H1 (cell line): ENCODE results near the gene PDIA2. TPM values are rescaled to one million over a fixed set of nuclear protein-coding genes. Genes with fewer than 3 reads are reported as not detected.

Experiments used
- CTCF ChIA-PET: fragments of 300-600 bp; sonication (Branson Sonifier 250); formaldehyde crosslinking; loops from one replicate; lab custom pipeline; 2021; ENCODE audit not compliant: partially characterized antibody; lab: Charles Lee
- POLR2A ChIA-PET: fragments of 300-600 bp; sonication (Branson Sonifier 250); formaldehyde crosslinking; loops from one replicate; lab custom pipeline; 2021; ENCODE audit warnings: inconsistent platforms; ENCODE audit not compliant: partially characterized antibody; lab: Charles Lee
- DNase-seq, 2 experiments: peaks; one replicate each; pipeline versions ENCODE4 v3.0.0 to v3.0.0-alpha.2; 2010 to 2022; ENCODE audit warnings: low spot score in 2 of 2, low read depth in 1 of 2, mixed read lengths in 1 of 2
- FAIRE-seq: peaks from 2 replicates; lab custom pipeline; 2011; peaks lifted over from hg19 to GRCh38; lab: Jason Lieb, UNC
- H2AFZ ChIP-seq: 2 replicates; pipeline ENCODE4 v1.8.1; 2012; ENCODE audit warnings: low read length, inconsistent platforms
- H2AK5ac ChIP-seq: 2 replicates; pipeline ENCODE4 v1.6.1; 2013; ENCODE audit warnings: low read depth, low read length
- H2BK120ac ChIP-seq: replicated peaks from 2 replicates; pipeline ENCODE3; 2013; ENCODE audit warnings: low read depth, low read length, inconsistent platforms
- H2BK12ac ChIP-seq: 2 replicates; pipeline ENCODE4 v1.6.1; 2013; ENCODE audit warnings: low read depth, low read length
- H2BK15ac ChIP-seq: 2 replicates; pipeline ENCODE4 v1.6.1; 2013; ENCODE audit warnings: low read length
- H2BK20ac ChIP-seq: 2 replicates; pipeline ENCODE4 v1.6.1; 2013; ENCODE audit warnings: low read length
- H2BK5ac ChIP-seq: 2 replicates; pipeline ENCODE4 v1.6.1; 2013; ENCODE audit warnings: low read depth, low read length
- H3K14ac ChIP-seq: 2 replicates; pipeline ENCODE4 v1.6.1; 2013; ENCODE audit warnings: inconsistent platforms; ENCODE audit not compliant: insufficient read length
- H3K18ac ChIP-seq: 2 replicates; pipeline ENCODE4 v1.6.1; 2013; ENCODE audit warnings: low read length; ENCODE audit errors: extremely low read depth
- H3K23ac ChIP-seq: 2 replicates; pipeline ENCODE4 v1.6.1; 2013; ENCODE audit warnings: inconsistent platforms; ENCODE audit not compliant: insufficient read length
- H3K23me2 ChIP-seq: 2 replicates; pipeline ENCODE4 v1.6.1; 2013; ENCODE audit warnings: low read depth, low read length
- H3K27ac ChIP-seq: 2 replicates; pipeline ENCODE4 v1.6.1; 2011; ENCODE audit warnings: low read depth, low read length, inconsistent platforms
- H3K27me3 ChIP-seq, 4 experiments: replicated peaks in 1 of 4; 1 replicate in 1 of 4; 2 replicates in 3 of 4; pipeline versions ENCODE4 v1.6.1 to v1.8.1; 2011 to 2013; ENCODE audit warnings: low read length in 3 of 4, mild to moderate bottlenecking in 3 of 4, inconsistent platforms in 2 of 4, mixed read lengths in 2 of 4, moderate library complexity in 1 of 4; ENCODE audit not compliant: control insufficient read depth in 3 of 4, insufficient read depth in 3 of 4; ENCODE audit errors: extremely low read depth in 1 of 4
- H3K36me3 ChIP-seq, 4 experiments: 2 replicates each; pipeline versions ENCODE4 v1.6.1 to v1.8.1; 2011 to 2013; ENCODE audit warnings: mild to moderate bottlenecking in 4 of 4, low read length in 3 of 4, moderate library complexity in 2 of 4, control low read depth in 1 of 4, inconsistent platforms in 1 of 4; ENCODE audit not compliant: insufficient read depth in 4 of 4, control insufficient read depth in 2 of 4
- H3K4ac ChIP-seq: replicated peaks from 2 replicates; pipeline ENCODE3; 2013; ENCODE audit warnings: low read length, low read depth, mixed read lengths, inconsistent platforms; ENCODE audit not compliant: insufficient read length
- H3K4me1 ChIP-seq, 4 experiments: replicated peaks in 1 of 4; 1 replicate in 1 of 4; 2 replicates in 3 of 4; pipeline versions ENCODE4 v1.6.1 to v1.8.1; 2011 to 2013; ENCODE audit warnings: low read length in 3 of 4, inconsistent platforms in 2 of 4, mixed read lengths in 1 of 4; ENCODE audit not compliant: insufficient read depth in 4 of 4, control insufficient read depth in 3 of 4
- H3K4me2 ChIP-seq, 2 experiments: 2 replicates each; pipeline versions ENCODE4 v1.6.1 to v1.8.1; 2011 to 2013; ENCODE audit warnings: low read depth in 2 of 2, low read length in 2 of 2, control low read depth in 1 of 2, inconsistent platforms in 1 of 2, mild to moderate bottlenecking in 1 of 2; ENCODE audit not compliant: insufficient read depth in 1 of 2
- H3K4me3 ChIP-seq, 4 experiments: fragments of 200-600, 300-600 bp in 1 of 4; sonication (generic), shearing (Covaris generic), sonication (Bioruptor Twin) in 1 of 4; 2 replicates each; pipeline versions ENCODE4 v1.5.1 to v1.8.1; 2011 to 2016; ENCODE audit warnings: low read length in 4 of 4, low read depth in 3 of 4, control low read depth in 2 of 4, inconsistent platforms in 2 of 4, mild to moderate bottlenecking in 2 of 4, mixed read lengths in 1 of 4, moderate library complexity in 1 of 4; ENCODE audit not compliant: insufficient read depth in 2 of 4; ENCODE audit errors: extremely low read depth in 1 of 4
- H3K56ac ChIP-seq: replicated peaks from 2 replicates; pipeline ENCODE3; 2013; ENCODE audit warnings: low read depth, mild to moderate bottlenecking, mixed read lengths, low read length, inconsistent platforms; ENCODE audit not compliant: insufficient read length
- H3K79me1 ChIP-seq: 2 replicates; pipeline ENCODE4 v1.6.1; 2013; ENCODE audit warnings: low read depth, low read length, control low read depth
- H3K79me2 ChIP-seq, 2 experiments: 2 replicates each; pipeline versions ENCODE4 v1.6.1 to v1.8.1; 2012 to 2013; ENCODE audit warnings: low read length in 2 of 2, mild to moderate bottlenecking in 2 of 2, inconsistent platforms in 1 of 2; ENCODE audit not compliant: insufficient read depth in 2 of 2, control insufficient read depth in 1 of 2
- H3K9ac ChIP-seq, 4 experiments: replicated peaks in 1 of 4; 1 replicate in 1 of 4; 2 replicates in 3 of 4; pipeline versions ENCODE4 v1.6.1 to v1.8.1; 2011 to 2013; ENCODE audit warnings: low read depth in 3 of 4, low read length in 3 of 4, control low read depth in 2 of 4, mild to moderate bottlenecking in 2 of 4, moderate library complexity in 2 of 4, inconsistent platforms in 1 of 4; ENCODE audit errors: extremely low read depth in 1 of 4
- H3K9me3 ChIP-seq, 2 experiments: 2 replicates each; pipeline versions ENCODE4 v1.6.1 to v1.8.1; 2012 to 2013; ENCODE audit warnings: mild to moderate bottlenecking in 2 of 2, moderate library complexity in 2 of 2, control low read depth in 1 of 2, inconsistent platforms in 1 of 2, low read depth in 1 of 2, low read length in 1 of 2, mixed read lengths in 1 of 2; ENCODE audit not compliant: insufficient read depth in 2 of 2
- H4K20me1 ChIP-seq, 2 experiments: replicated peaks in 1 of 2; 2 replicates each; pipeline versions ENCODE3 to v1.8.1; 2011 to 2013; ENCODE audit warnings: inconsistent platforms in 2 of 2, low read length in 2 of 2, mild to moderate bottlenecking in 1 of 2; ENCODE audit not compliant: insufficient read depth in 2 of 2, control insufficient read depth in 1 of 2
- H4K5ac ChIP-seq: 2 replicates; pipeline ENCODE4 v1.6.1; 2013; ENCODE audit warnings: low read length, low read depth, mixed read lengths, inconsistent platforms; ENCODE audit not compliant: insufficient read length
- H4K8ac ChIP-seq: 2 replicates; pipeline ENCODE4 v1.8.0; 2013; ENCODE audit warnings: mild to moderate bottlenecking, moderate library complexity, low read length, inconsistent platforms; ENCODE audit not compliant: insufficient read depth; ENCODE audit errors: extremely low read depth
- H4K91ac ChIP-seq: replicated peaks from 2 replicates; pipeline ENCODE3; 2013; ENCODE audit warnings: low read length, mixed read lengths, inconsistent platforms; ENCODE audit not compliant: insufficient read length
- ASH2L ChIP-seq: fragments of 200-600, 300-600 bp; sonication (generic); IDR thresholded peaks from one replicate; pipeline ENCODE4 v1.7.1; 2017; ENCODE audit warnings: low read length
- ATF3 ChIP-seq: IDR thresholded peaks from 2 replicates; pipeline ENCODE4 v1.6.1; 2011; ENCODE audit warnings: low read depth, mild to moderate bottlenecking, low read length; ENCODE audit not compliant: insufficient read depth
- EP300 ChIP-seq, 2 experiments: IDR thresholded peaks; 1 replicate in 1 of 2; 2 replicates in 1 of 2; pipeline ENCODE4 v1.6.1; 2011 to 2012; ENCODE audit warnings: low read depth in 2 of 2, low read length in 2 of 2, mild to moderate bottlenecking in 2 of 2, borderline replicate concordance in 1 of 2, inconsistent platforms in 1 of 2, moderate library complexity in 1 of 2
- HDAC6 ChIP-seq: IDR thresholded peaks from one replicate; pipeline ENCODE4 v1.7.1; 2012; ENCODE audit warnings: low read depth, mild to moderate bottlenecking, inconsistent platforms, low read length, moderate library complexity
- KDM1A ChIP-seq: fragments of 200-600, 300-600 bp; sonication (generic); IDR thresholded peaks from 2 replicates; pipeline ENCODE4 v1.7.1; 2016; ENCODE audit warnings: mild to moderate bottlenecking, low read length, borderline replicate concordance
- KDM5A ChIP-seq: fragments of 200-600 bp; IDR thresholded peaks from 2 replicates; pipeline ENCODE4 v1.7.1; 2012; ENCODE audit warnings: mild to moderate bottlenecking, low read length, inconsistent platforms, mixed read lengths
- MAX ChIP-seq: IDR thresholded peaks from 2 replicates; pipeline ENCODE4 v1.6.1; 2012; ENCODE audit warnings: inconsistent platforms
- NRF1 ChIP-seq: IDR thresholded peaks from 2 replicates; pipeline ENCODE4 v1.6.1; 2011; ENCODE audit warnings: mild to moderate bottlenecking, low read depth, low read length, improper control_type of control experiment
- RBBP5 ChIP-seq: IDR thresholded peaks from 2 replicates; pipeline ENCODE4 v1.7.1; 2012; ENCODE audit warnings: low read depth, mild to moderate bottlenecking, inconsistent platforms, low read length, moderate library complexity, borderline replicate concordance
- SIRT6 ChIP-seq: IDR thresholded peaks from one replicate; pipeline ENCODE4 v1.7.1; 2012; ENCODE audit warnings: low read length, inconsistent platforms
- SP4 ChIP-seq: IDR thresholded peaks from 2 replicates; pipeline ENCODE4 v1.6.1; 2012; ENCODE audit warnings: low read length, inconsistent platforms
- TCF12 ChIP-seq: IDR thresholded peaks from 2 replicates; pipeline ENCODE4 v1.6.1; 2011; ENCODE audit warnings: low read depth, mild to moderate bottlenecking, low read length
- WGBS, 2 experiments: shearing (Covaris generic) in 1 of 2; methylation state at CpG; one replicate each; pipeline versions ENCODE4 v1.1.6 to v1.1.7; 2013 to 2015; ENCODE audit warnings: low lambda C conversion rate in 2 of 2, mixed read lengths in 2 of 2, inconsistent platforms in 1 of 2, low coverage in 1 of 2, missing lambda C conversion rate in 1 of 2; ENCODE audit not compliant: insufficient replicate concordance in 2 of 2, insufficient coverage in 1 of 2, insufficient read length in 1 of 2; ENCODE audit errors: extremely low coverage in 1 of 2, missing lambda C conversion rate in 1 of 2; 5-methylcytosine and 5-hydroxymethylcytosine counted together
- polyA plus RNA-seq, 7 experiments: library from polyadenylated mRNA; depleted of rRNA in 3 of 7; stranded (reverse) in 5 of 7; unstranded in 2 of 7; fragments of >200 nt in 5 of 7; fragments of 200-250 nt in 2 of 7; gene quantifications; 1 replicate in 5 of 7; 2 replicates in 1 of 7; 4 replicates in 1 of 7; pipeline versions ENCODE4 v1.2.1 to v1.2.3, GENCODE V29; 2011 to 2013; ENCODE audit warnings: missing spikeins in 2 of 7, mixed read lengths in 2 of 7
- total RNA-seq: library from RNA; stranded (reverse); fragmentation: NEBNext Ultra II Directional; extraction: Animal tissue kit (Norgen Biotek cat#: 25700); gene quantifications from 2 replicates; pipeline ENCODE4 v1.2.1, GENCODE V29; 2021
- TF ChIP-seq, protein P1 (sequence below): IDR thresholded peaks from 2 replicates; pipeline ENCODE4 v1.6.1; 2011; ENCODE audit warnings: low read length, improper control_type of control experiment

The PDIA2 gene
- total and polyA plus RNA-seq, 2 of the 8 experiments (the other 6 are each of a cell fraction or from before 2014, with no cell fraction given): 0.34 to 0.50 TPM

DNA sequence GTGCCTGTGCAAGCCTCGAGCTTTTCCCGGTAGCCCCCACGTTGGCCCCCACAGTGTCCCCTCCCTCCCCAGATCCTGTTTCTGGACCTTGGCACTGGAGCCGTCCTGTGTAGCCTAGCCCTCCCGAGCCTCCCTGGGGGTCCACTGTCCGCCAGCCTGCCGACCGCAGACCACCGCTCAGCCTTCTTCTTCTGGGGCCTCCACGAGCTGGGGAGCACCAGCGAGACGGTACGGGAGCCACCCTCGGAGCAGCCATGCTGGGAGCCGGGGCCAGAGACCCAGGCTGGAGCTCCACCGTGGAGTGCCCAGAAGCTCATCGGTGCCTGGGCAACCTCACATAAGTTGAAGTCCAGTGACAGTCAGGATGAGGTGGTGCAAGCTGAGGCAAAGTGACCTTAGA is 19.0 kb upstream of the PDIA2 start:
- Histone ChIP-seq H2BK5ac (no peak overlapping the region), H4K20me1 (peaks cover 0 to 19% of the 10 kb centered on the region in 2 experiments), H4K8ac (no peak overlapping the region), H3K27me3 (no peaks in the 10 kb centered on the region), H2BK120ac (no peak overlapping the region), H2AFZ (no peak overlapping the region), H2BK15ac (no peak overlapping the region), H3K4me2 (no peak overlapping the region), H2AK5ac (no peak overlapping the region), H3K18ac (no peak overlapping the region), H3K4ac (no peak overlapping the region), H3K9me3 (no peaks in the 10 kb centered on the region), H3K9ac (no peak overlapping the region), H3K14ac (no peak overlapping the region), H3K4me3 (no peak overlapping the region), H3K56ac (no peak overlapping the region), H3K4me1 (no peaks in the 10 kb centered on the region; a peak in 1 of 7 replicates), H3K36me3 (peaks cover 5 to 12% (median 8%) of the 10 kb centered on the region in 4 experiments; a peak in 6 of 8 replicates), H4K91ac (no peak overlapping the region), H2BK12ac (no peak overlapping the region), H3K79me2 (no peaks in the 10 kb centered on the region), H3K23me2 (peaks cover 4% of the 10 kb centered on the region; the same call in 1 of the 2 replicates), H3K23ac (no peak overlapping the region), H2BK20ac (no peak overlapping the region), H4K5ac (no peak overlapping the region), H3K27ac (no peak overlapping the region), H3K79me1 (no peaks in the 10 kb centered on the region)
- TF ChIP-seq ATF3 (no peak), KDM1A (no peak), TCF12 (no peak), NRF1 (no peak), KDM5A (no peak), ASH2L (no peak), SIRT6 (no peak), HDAC6 (no peak), MAX (no peak), RBBP5 (no peak), SP4 (no peak), EP300 (IDR thresholded peaks at IDR 0.05; ENCODE audit: borderline replicate concordance in 1 of 2, low read depth in 2 of 2, low read length in 2 of 2) (no peak)
- TF ChIP-seq, protein P1, sequence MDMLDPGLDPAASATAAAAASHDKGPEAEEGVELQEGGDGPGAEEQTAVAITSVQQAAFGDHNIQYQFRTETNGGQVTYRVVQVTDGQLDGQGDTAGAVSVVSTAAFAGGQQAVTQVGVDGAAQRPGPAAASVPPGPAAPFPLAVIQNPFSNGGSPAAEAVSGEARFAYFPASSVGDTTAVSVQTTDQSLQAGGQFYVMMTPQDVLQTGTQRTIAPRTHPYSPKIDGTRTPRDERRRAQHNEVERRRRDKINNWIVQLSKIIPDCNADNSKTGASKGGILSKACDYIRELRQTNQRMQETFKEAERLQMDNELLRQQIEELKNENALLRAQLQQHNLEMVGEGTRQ: no peak
- FAIRE-seq (no peak), DNase-seq (no peak)
- ChIA-PET CTCF (no interaction called here), POLR2A (interaction anchor here (0.8 to 1.7 kb wide), 6 partner anchors 16 to 35 kb away, joined by 3 to 4 read pairs (median 3); partner anchors contain the start of genes ARHGDIG and LUC7L)
- 93% methylated on average over 16 of the region's 17 CpGs; no CpG with 5 or more reads in 1 of the 2 experiments for WGBS, 2 experiments
